GM23248 (cell line): ENCODE data around the gene DNAH11. TPM values are rescaled to one million over a fixed set of nuclear protein-coding genes. Genes with fewer than 3 reads are reported as not detected.

Experiments used
- DNase-seq: peaks from one replicate; pipeline ENCODE4 v3.0.0-alpha.2; 2015
- H2AFZ ChIP-seq: fragments of 200-600 bp; sonication (generic); 2 replicates; pipeline ENCODE4 v1.6.1; 2016; ENCODE audit warnings: antibody characterized with exemption
- H3F3A ChIP-seq: fragments of 200-600 bp; sonication (generic); 2 replicates; pipeline ENCODE4 v1.6.1; 2016; ENCODE audit warnings: mild to moderate bottlenecking, antibody characterized with exemption, mixed run types; ENCODE audit not compliant: insufficient read depth
- H3K27ac ChIP-seq: fragments of 200-600 bp; sonication (generic); 2 replicates; pipeline ENCODE4 v1.5.1; 2016; ENCODE audit warnings: mild to moderate bottlenecking
- H3K27me3 ChIP-seq: fragments of 200-600 bp; sonication (generic); replicated peaks from 2 replicates; pipeline ENCODE4 v1.6.1; 2016; ENCODE audit warnings: mild to moderate bottlenecking; ENCODE audit not compliant: insufficient read depth
- H3K36me3 ChIP-seq: fragments of 200-600 bp; sonication (generic); 2 replicates; pipeline ENCODE4 v1.6.1; 2016; ENCODE audit warnings: low read depth, mild to moderate bottlenecking
- H3K4me1 ChIP-seq: fragments of 200-600 bp; sonication (generic); 2 replicates; pipeline ENCODE4 v1.6.1; 2016; ENCODE audit warnings: mild to moderate bottlenecking; ENCODE audit not compliant: insufficient read depth
- H3K4me2 ChIP-seq: fragments of 200-600 bp; sonication (generic); one replicate; pipeline ENCODE4 v1.6.1; 2016; ENCODE audit warnings: mild to moderate bottlenecking; ENCODE audit not compliant: unreplicated experiment
- H3K4me3 ChIP-seq: fragments of 200-600 bp; sonication (generic); 2 replicates; pipeline ENCODE4 v1.5.1; 2016; ENCODE audit warnings: mild to moderate bottlenecking
- H3K79me2 ChIP-seq: fragments of 200-600 bp; sonication (generic); 2 replicates; pipeline ENCODE4 v1.6.1; 2016; ENCODE audit warnings: mild to moderate bottlenecking; ENCODE audit not compliant: insufficient read depth
- H3K9ac ChIP-seq: fragments of 200-600 bp; sonication (generic); 2 replicates; pipeline ENCODE4 v1.6.1; 2016; ENCODE audit warnings: mild to moderate bottlenecking
- H3K9me2 ChIP-seq: fragments of 200-600 bp; sonication (generic); 2 replicates; pipeline ENCODE4 v1.6.1; 2016; ENCODE audit warnings: mixed run types, mild to moderate bottlenecking, moderate library complexity; ENCODE audit not compliant: insufficient read depth
- H3K9me3 ChIP-seq: fragments of 200-600 bp; sonication (generic); one replicate; pipeline ENCODE4 v1.6.1; 2017; ENCODE audit warnings: low read depth
- H4K20me1 ChIP-seq: fragments of 200-600 bp; sonication (generic); 2 replicates; pipeline ENCODE4 v1.6.0; 2016; ENCODE audit not compliant: insufficient read depth
- EZH2 ChIP-seq: fragments of 200-600 bp; sonication (generic); IDR thresholded peaks from 2 replicates; pipeline ENCODE4 v1.6.1; 2018; ENCODE audit warnings: antibody characterized with exemption, mild to moderate bottlenecking; ENCODE audit not compliant: insufficient read depth, poor library complexity, severe bottlenecking
- EZH2phosphoT487 ChIP-seq: fragments of 200-600 bp; sonication (generic); IDR thresholded peaks from 2 replicates; pipeline ENCODE4 v1.6.1; 2018; ENCODE audit warnings: antibody characterized with exemption, moderate library complexity, mild to moderate bottlenecking, low read depth; ENCODE audit not compliant: insufficient read depth
- WGBS, 2 experiments: methylation state at CpG; one replicate each; pipeline ENCODE4 v1.1.6; 2015 to 2017; ENCODE audit warnings: low lambda C conversion rate in 2 of 2, low coverage in 1 of 2; ENCODE audit errors: missing lambda C conversion rate in 2 of 2; 5-methylcytosine and 5-hydroxymethylcytosine counted together
- in situ Hi-C: fragments of 300-500 bp; cut with MboI; formaldehyde crosslinking; loops from 2 replicates; pipeline ENCODE4 v1.15.0; 2020
- polyA plus RNA-seq: library from polyadenylated mRNA; unstranded; fragments of >200 nt; fragmentation: Nextera tagmentation; extraction: Ambion mirVana; gene quantifications from 2 replicates; pipeline ENCODE4 v1.2.1, GENCODE V29; 2016
- total RNA-seq: library from RNA; depleted of rRNA; stranded (reverse); fragments of >200 nt; shearing (Covaris generic); gene quantifications from 2 replicates; pipeline ENCODE4 v1.2.3, GENCODE V29; 2014

DNAH11 gene
- total and polyA plus RNA-seq, 2 experiments from 2014 or later = 0.91 to 3.1 TPM

DNA sequence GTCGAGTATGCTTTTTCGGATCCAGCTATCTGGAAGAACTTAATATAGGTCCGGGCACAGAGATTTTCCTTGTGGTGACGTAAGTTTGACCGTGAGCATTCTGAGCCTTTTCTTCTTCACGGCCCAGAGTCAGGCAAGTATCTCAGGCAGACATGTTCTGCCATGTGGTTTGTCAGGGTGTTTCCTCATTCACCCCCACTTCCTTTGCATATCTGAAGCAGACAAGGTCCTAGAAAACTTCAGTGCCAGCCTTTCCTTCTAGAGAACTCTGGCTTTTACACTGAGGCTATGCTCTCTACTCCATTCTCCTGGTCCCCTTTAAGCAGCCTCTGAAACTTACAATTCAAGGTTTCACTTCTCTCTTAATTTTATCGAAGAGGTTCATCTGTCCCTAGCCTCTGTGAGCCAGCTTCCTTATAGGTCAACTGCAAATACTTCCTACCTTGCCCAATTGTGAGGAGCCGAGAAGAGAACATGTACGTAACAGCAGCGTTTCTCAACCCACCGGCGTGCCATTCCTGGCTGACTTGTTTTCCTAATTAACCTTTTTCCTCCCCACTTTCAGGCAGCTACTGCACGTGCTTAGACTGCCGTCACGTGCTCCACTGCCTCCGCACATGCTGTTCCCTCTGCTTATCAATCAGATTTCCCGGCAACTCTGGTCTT lies 355.6 kb downstream of the DNAH11 start:
- TF ChIP-seq EZH2 (no peak), EZH2phosphoT487 (no peak)
- DNase-seq = no peak
- Histone ChIP-seq H3K4me1 (no peaks in the 10 kb centered on the region), H3K4me2 (no peak overlapping the region), H3K9me2 (no peaks in the 10 kb centered on the region), H3K27ac (no peak overlapping the region), H3K9ac (no peak overlapping the region), H3K79me2 (no peaks in the 10 kb centered on the region), H3K27me3 (no peaks in the 10 kb centered on the region), H3K36me3 (peaks cover 16% of the 10 kb centered on the region), H2AFZ (no peak overlapping the region), H3F3A (no peaks in the 10 kb centered on the region), H4K20me1 (no peaks in the 10 kb centered on the region), H3K4me3 (no peak overlapping the region), H3K9me3 (no peaks in the 10 kb centered on the region)
- in situ Hi-C loops = no loop called here
- WGBS, 2 experiments = 96 to 97% methylated on average over 17 of the region's 17 CpGs

DNA sequence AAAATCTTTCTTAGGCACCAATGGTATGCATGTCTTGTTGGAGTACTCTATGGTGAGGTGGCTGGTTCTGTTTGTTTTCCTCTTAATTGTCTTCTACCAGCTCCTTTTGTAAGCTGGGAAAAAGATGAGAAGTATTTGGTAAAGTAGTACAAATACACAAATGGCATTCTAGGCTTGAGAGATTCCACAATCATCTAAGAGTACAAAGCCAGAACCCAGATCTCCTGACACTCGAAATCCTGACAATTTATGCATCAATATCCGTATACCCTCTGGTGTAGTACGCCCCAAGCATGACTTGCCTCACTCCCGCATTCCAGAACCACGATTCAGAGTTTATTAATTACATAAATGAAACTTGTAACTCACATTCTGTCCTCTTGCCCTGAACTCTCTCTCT lies 359.4 kb downstream of the DNAH11 start:
- DNase-seq = peak; percentile 23
- H3K9me3 ChIP-seq = no peaks in the 10 kb centered on the region
- H4K20me1 ChIP-seq = no peaks in the 10 kb centered on the region
- H2AFZ ChIP-seq = no peak overlapping the region
- no peak overlapping the region for H3K27ac ChIP-seq
- no peak overlapping the region for H3K4me2 ChIP-seq
- H3K4me3 ChIP-seq = no peak overlapping the region
- H3K27me3 ChIP-seq = no peaks in the 10 kb centered on the region
- peaks cover 35% of the 10 kb centered on the region for H3K36me3 ChIP-seq
- in situ Hi-C loops = no loop called here
- H3K4me1 ChIP-seq = no peaks in the 10 kb centered on the region
- no peaks in the 10 kb centered on the region for H3F3A ChIP-seq
- TF ChIP-seq EZH2phosphoT487 (no peak), EZH2 (no peak)
- H3K9me2 ChIP-seq = no peaks in the 10 kb centered on the region
- 79 to 85% methylated on average over 5 of the region's 5 CpGs for WGBS, 2 experiments
- no peak overlapping the region for H3K9ac ChIP-seq
- no peaks in the 10 kb centered on the region for H3K79me2 ChIP-seq

DNA sequence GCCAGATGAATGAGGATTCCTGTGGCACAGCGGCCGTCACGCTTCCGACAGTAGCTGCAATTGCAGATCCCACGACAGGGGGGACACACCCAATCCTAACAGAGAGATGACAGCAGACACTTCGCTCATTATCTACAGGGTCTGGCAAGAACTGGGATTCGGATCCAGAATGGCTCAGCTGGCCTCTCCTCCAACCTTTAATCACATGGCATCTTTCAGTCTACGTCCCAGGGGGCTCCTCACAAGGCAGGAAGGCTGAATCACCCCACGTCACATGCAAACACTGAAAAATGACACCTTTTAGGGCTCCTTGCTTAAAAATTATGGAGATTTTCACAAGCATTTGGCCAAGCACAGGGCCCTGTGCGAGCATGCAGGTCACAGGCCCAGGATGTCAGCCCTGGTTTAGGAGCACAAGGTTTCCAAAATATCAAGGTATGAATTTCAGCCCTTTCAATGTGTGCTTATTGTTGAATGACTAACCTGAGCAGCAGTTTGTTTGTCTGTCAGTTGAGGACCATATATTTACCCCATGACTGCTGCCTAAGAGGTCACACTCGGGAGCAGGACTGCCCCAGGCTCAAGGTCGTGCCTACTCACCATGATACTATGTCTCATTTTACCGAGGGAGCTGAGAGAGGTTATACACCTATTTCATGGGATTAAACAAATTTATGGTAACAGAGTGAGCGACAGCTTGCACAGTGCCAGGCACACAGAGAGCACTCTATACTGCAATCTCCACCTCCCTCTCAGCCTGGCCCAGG lies 360.4 kb downstream of the DNAH11 start:
- no peaks in the 10 kb centered on the region for H3K9me3 ChIP-seq
- H3K79me2 ChIP-seq = no peaks in the 10 kb centered on the region
- no peak overlapping the region for H3K4me2 ChIP-seq
- no peaks in the 10 kb centered on the region for H3K4me1 ChIP-seq
- H3F3A ChIP-seq = no peaks in the 10 kb centered on the region
- H3K27ac ChIP-seq = no peak overlapping the region
- no peak for DNase-seq
- no peaks in the 10 kb centered on the region for H3K9me2 ChIP-seq
- no peaks in the 10 kb centered on the region for H3K27me3 ChIP-seq
- 95 to 97% methylated on average over 14 of the region's 14 CpGs for WGBS, 2 experiments
- H3K9ac ChIP-seq = no peak overlapping the region
- no peak overlapping the region for H2AFZ ChIP-seq
- H4K20me1 ChIP-seq = no peaks in the 10 kb centered on the region
- H3K36me3 ChIP-seq = peaks cover 33% of the 10 kb centered on the region
- H3K4me3 ChIP-seq = no peak overlapping the region
- TF ChIP-seq EZH2phosphoT487 (no peak), EZH2 (no peak)
- in situ Hi-C loops = no loop called here

DNA sequence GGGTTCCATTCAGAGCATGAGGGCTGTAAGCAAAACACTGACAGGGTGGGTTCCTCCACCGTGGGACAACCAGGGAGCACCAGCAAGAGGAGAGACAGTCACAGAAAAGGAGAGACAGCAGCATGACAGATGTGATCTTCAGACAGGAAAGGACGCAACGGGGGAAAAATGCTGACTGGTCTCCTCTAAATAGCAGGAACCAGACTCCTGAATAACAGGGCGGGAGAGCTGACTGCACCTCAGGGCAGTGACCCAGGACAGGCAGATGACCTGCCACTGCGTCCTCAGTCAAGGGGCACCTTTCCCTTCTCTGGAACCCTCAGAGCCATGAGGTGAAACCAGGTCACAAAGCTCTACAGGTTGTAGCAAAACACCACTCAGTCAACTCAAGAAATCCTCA lies 365.9 kb downstream of the DNAH11 start:
- TF ChIP-seq EZH2phosphoT487 (no peak), EZH2 (no peak)
- Histone ChIP-seq H3K9ac (no peak overlapping the region), H3K4me3 (no peak overlapping the region), H3F3A (peaks cover 30% of the 10 kb centered on the region), H3K4me2 (no peak overlapping the region), H3K79me2 (0 out of 2 replicates have a peak, but pooled peaks cover 5% of the 10 kb centered on the region), H2AFZ (no peak overlapping the region), H3K27me3 (no peaks in the 10 kb centered on the region), H3K4me1 (peaks cover 26% of the 10 kb centered on the region), H3K27ac (no peak overlapping the region), H3K36me3 (peaks cover 21% of the 10 kb centered on the region), H4K20me1 (no peaks in the 10 kb centered on the region), H3K9me2 (no peaks in the 10 kb centered on the region), H3K9me3 (no peaks in the 10 kb centered on the region)
- no peak for DNase-seq
- in situ Hi-C loops = no loop called here
- WGBS, 2 experiments = 94% methylated on average over 5 of the region's 5 CpGs
